HepG2 (cell line): Measurements from ENCODE around the gene MCRIP2. TPM values are rescaled to one million over a fixed set of nuclear protein-coding genes. Genes with fewer than 3 reads are reported as not detected.

Experiments
- HNF4G ChIP-seq, 2 experiments: sonication (generic) in 1 of 2; formaldehyde crosslinking in 1 of 2; IDR thresholded peaks; 2 replicates each; pipeline versions ENCODE4 v1.4.0 to v1.6.1; 2011 to 2020; ENCODE audit warnings: borderline replicate concordance in 2 of 2, low read depth in 2 of 2, mild to moderate bottlenecking in 2 of 2, low read length in 1 of 2, missing genetic modification reagents in 1 of 2, moderate library complexity in 1 of 2
- MAF1 ChIP-seq: sonication (generic); formaldehyde crosslinking; IDR thresholded peaks from 2 replicates; pipeline ENCODE4 v1.5.0; 2020; ENCODE audit warnings: missing genetic modification reagents, borderline replicate concordance
- NAIF1 ChIP-seq: sonication (generic); formaldehyde crosslinking; IDR thresholded peaks from 2 replicates; pipeline ENCODE4 v1.5.0; 2020; ENCODE audit warnings: mild to moderate bottlenecking, missing genetic modification reagents, borderline replicate concordance
- NCOA1 ChIP-seq: sonication (generic); formaldehyde crosslinking; IDR thresholded peaks from 2 replicates; pipeline ENCODE4 v1.9.0; 2021; ENCODE audit warnings: missing genetic modification reagents
- PATZ1 ChIP-seq: sonication (generic); formaldehyde crosslinking; IDR thresholded peaks from 2 replicates; pipeline ENCODE4 v1.4.0; 2020; ENCODE audit warnings: missing genetic modification reagents
- ZFP90 ChIP-seq: sonication (generic); formaldehyde crosslinking; IDR thresholded peaks from 2 replicates; pipeline ENCODE4 v1.8.0; 2022; ENCODE audit warnings: missing genetic modification reagents, mild to moderate bottlenecking, inconsistent platforms, borderline replicate concordance
- ZNF687 ChIP-seq: sonication (generic); formaldehyde crosslinking; IDR thresholded peaks from 2 replicates; pipeline ENCODE4 v1.5.1; 2020; ENCODE audit warnings: mild to moderate bottlenecking, missing genetic modification reagents, moderate library complexity
- ZNF713 ChIP-seq: sonication (generic); formaldehyde crosslinking; IDR thresholded peaks from 2 replicates; pipeline ENCODE4 v1.4.0; 2020; ENCODE audit warnings: mild to moderate bottlenecking, missing genetic modification reagents
- polyA plus RNA-seq, 8 experiments: library from polyadenylated mRNA; depleted of rRNA in 3 of 8; stranded (reverse) in 7 of 8; unstranded in 1 of 8; fragments of >200 nt; fragmentation: Illumina TruSeq in 4 of 8; extraction: Trizol in 4 of 8; gene quantifications; 2 replicates each; pipeline versions ENCODE4 v1.2.1 to v1.2.3, GENCODE V29; 2011 to 2016; ENCODE audit warnings: low read depth in 4 of 8, missing spikeins in 1 of 8, mixed read lengths in 1 of 8; ENCODE audit not compliant: insufficient read depth in 1 of 8
- total RNA-seq, 5 experiments: library from RNA; depleted of rRNA; stranded (reverse); fragments of >200 nt; fragmentation: Illumina TruSeq; extraction: Trizol; gene quantifications; 2 replicates each; pipeline ENCODE4 v1.2.3, GENCODE V29; 2016; ENCODE audit warnings: low read depth in 1 of 5

Gene MCRIP2
- total and polyA plus RNA-seq, 2 of the 13 experiments (the other 11 are each of a cell fraction or from before 2014, with no cell fraction given) = 39.6 to 76.7 TPM

GRCh38 chr16:678209-678857, 36.7 kb downstream of the MCRIP2 start (continued):
- peak; percentile 22; the same call in 1 of the 2 replicates for TF ChIP-seq PATZ1 (CRISPR knock-in tag)
- no peak for TF ChIP-seq HNF4G (IDR thresholded peaks at IDR 0.05; ENCODE audit: borderline replicate concordance, low read depth, low read length)
- no peak for TF ChIP-seq HNF4G (CRISPR knock-in tag; IDR thresholded peaks at IDR 0.05; ENCODE audit: borderline replicate concordance, low read depth)
- no peak for TF ChIP-seq NAIF1
- no peak for TF ChIP-seq ZNF713 (CRISPR knock-in tag)
- TF ChIP-seq ZNF687 = peak; percentile 3; the same call in 1 of the 2 replicates
- no peak for TF ChIP-seq MAF1 (CRISPR knock-in tag)
- TF ChIP-seq NCOA1 = 0 out of 2 replicates have a peak, but pooled peaks have one; percentile 35
- TF ChIP-seq ZFP90 = no peak
